Esophagus squamous epithelium (tissue), 5 donors: ENCODE data around the gene ARTN. TPM values are rescaled to one million over a fixed set of nuclear protein-coding genes. Genes with fewer than 3 reads are reported as not detected.
A peak's percentile ranks its signal among the peaks of the same experiment; 100 is the strongest.

Experiments
- DNase-seq: peaks from one replicate; lab custom pipeline; 2025; lab: John Stamatoyannopoulos, UW
- H3K27ac ChIP-seq, 4 donors: fragments of 200-600 bp; sonication (generic); one replicate each; pipeline ENCODE4 v1.5.1; 2016 to 2019; ENCODE audit warnings: mild to moderate bottlenecking in 1 of 4
- H3K27me3 ChIP-seq, 4 donors: fragments of 200-600 bp; sonication (generic); 1 replicate in 3 of 4; 2 replicates in 1 of 4; pipeline versions ENCODE4 v1.5.1 to v1.6.0; 2017 to 2021; ENCODE audit warnings: antibody characterized with exemption in 1 of 4
- H3K36me3 ChIP-seq, 3 donors: fragments of 200-600 bp; sonication (generic); one replicate each; pipeline ENCODE4 v1.5.1; 2016 to 2019
- H3K4me1 ChIP-seq, 3 donors: fragments of 200-600 bp; sonication (generic); one replicate each; pipeline ENCODE4 v1.5.1; 2017 to 2019
- H3K4me3 ChIP-seq, 4 donors: fragments of 200-600 bp; sonication (generic); 1 replicate in 3 of 4; 2 replicates in 1 of 4; pipeline ENCODE4 v1.5.1; 2016 to 2019; ENCODE audit warnings: mild to moderate bottlenecking in 2 of 4, moderate library complexity in 1 of 4
- H3K9me3 ChIP-seq, 3 donors: fragments of 200-600 bp; sonication (generic); one replicate each; pipeline ENCODE4 v1.5.1; 2016 to 2019
- CTCF ChIP-seq, 6 experiments: fragments of 450-650 bp in 4 of 6; fragments of 200-600 bp in 2 of 6; sonication (generic) in 2 of 6; IDR thresholded peaks; one replicate each; pipeline ENCODE4 v1.5.1; 2016 to 2019; ENCODE audit warnings: antibody characterized with exemption in 6 of 6, mild to moderate bottlenecking in 4 of 6, moderate library complexity in 4 of 6
- POLR2A ChIP-seq, 4 donors: fragments of 450-650 bp; IDR thresholded peaks; one replicate each; pipeline ENCODE4 v1.6.1; 2017; ENCODE audit warnings: antibody characterized with exemption in 4 of 4, mild to moderate bottlenecking in 4 of 4, moderate library complexity in 3 of 4
- WGBS, 2 donors: methylation state at CpG; one replicate each; pipeline ENCODE4 v1.1.5; 2018; 5-methylcytosine and 5-hydroxymethylcytosine counted together
- intact Hi-C: fragments of 100-400 bp; cut with DNase I; formaldehyde crosslinking; loops from one replicate; pipeline ENCODE4 v1.15.0; 2022
- total RNA-seq, 4 donors: library from RNA; depleted of rRNA; stranded (reverse); fragments of >200 nt; gene quantifications; one replicate each; pipeline ENCODE4 v1.1.0, GENCODE V29; 2016
- donor health status: DM: yes; HTN: yes; CAD: no.

The ARTN gene
- total RNA-seq, 4 donors from 2014 or later: 0.68 to 12.9 (median 4.0) TPM

- no peak overlapping the region for H3K4me3 ChIP-seq
- H3K36me3 ChIP-seq: peaks cover 0 to 3% (median 0%) of the 10 kb centered on the region in 3 donors
- peaks cover 13 to 39% (median 16%) of the 10 kb centered on the region in 3 donors for H3K4me1 ChIP-seq
- WGBS, 2 donors: 88 to 89% methylated on average over 2 to 3 of the region's 3 CpGs
- intact Hi-C loops: loop anchor here (10.0 kb wide), 1 partner anchor 92 kb away; the partner anchor contains the start of gene SLC6A9
- TF ChIP-seq POLR2A (IDR thresholded peaks at IDR 0.05) (no peak), CTCF (IDR thresholded peaks at IDR 0.05) (no peak)
- H3K27me3 ChIP-seq: no peaks in the 10 kb centered on the region
- H3K27ac ChIP-seq: no peak overlapping the region
- no peaks in the 10 kb centered on the region for H3K9me3 ChIP-seq
- DNase-seq: no peak
Measured at GRCh38 chr1:43942411-43942810, 8.8 kb downstream of the ARTN start.

GRCh38 chr1:43944860-43945259, 11.3 kb downstream of the ARTN start:
- intact Hi-C loops: loop anchor here (10.0 kb wide), 1 partner anchor 90 kb away; the partner anchor contains the start of gene SLC6A9

GRCh38 chr1:43945674-43946235, 12.2 kb downstream of the ARTN start:
- TF ChIP-seq CTCF (IDR thresholded peaks at IDR 0.05): no peak
- no peak for TF ChIP-seq POLR2A (IDR thresholded peaks at IDR 0.05)
- Histone ChIP-seq H3K36me3 (peaks cover 0 to 17% (median 4%) of the 10 kb centered on the region in 3 donors), H3K27me3 (no peaks in the 10 kb centered on the region), H3K4me1 (peaks cover 27 to 46% (median 30%) of the 10 kb centered on the region in 3 donors), H3K27ac (peak overlapping the region; percentile 95 to 98 (median 98)), H3K4me3 (peak overlapping the region; percentile 69 to 89 (median 79)), H3K9me3 (no peaks in the 10 kb centered on the region)
- intact Hi-C loops: loop anchor here (10.0 kb wide), 1 partner anchor 89 kb away; the partner anchor contains the start of gene SLC6A9
- no peak for DNase-seq
- 0 to 3% methylated on average over 3 of the region's 3 CpGs for WGBS, 2 donors

More at GRCh38 chr1:43944860-43945259, 11.3 kb downstream of the ARTN start:
- no peak for TF ChIP-seq POLR2A (IDR thresholded peaks at IDR 0.05)
- TF ChIP-seq CTCF (IDR thresholded peaks at IDR 0.05): no peak
- DNase-seq: no peak
- no peaks in the 10 kb centered on the region for H3K27me3 ChIP-seq
- WGBS, 2 donors: 85 to 100% methylated on average over 1 of the region's 1 CpG
- H3K4me3 ChIP-seq: no peak overlapping the region
- peaks cover 0 to 8% (median 0%) of the 10 kb centered on the region in 3 donors for H3K36me3 ChIP-seq
- H3K27ac ChIP-seq: no peak overlapping the region
- peaks cover 27 to 46% (median 30%) of the 10 kb centered on the region in 3 donors for H3K4me1 ChIP-seq
- H3K9me3 ChIP-seq: no peaks in the 10 kb centered on the region

- H3K27me3 ChIP-seq: no peaks in the 10 kb centered on the region
- WGBS, 2 donors: 0 to 1% methylated on average over 6 to 7 of the region's 74 CpGs
Measured at GRCh38 chr1:43946236-43947060, 12.8 kb downstream of the ARTN start, which contains the start of gene IPO13. IPO13 (plus strand) TSS chr1:43946950; CDS start chr1:43947601, 651 bp downstream.

More at GRCh38 chr1:43946236-43947060, 12.8 kb downstream of the ARTN start, which contains the start of gene IPO13:
- H3K36me3 ChIP-seq: peaks cover 0 to 19% (median 6%) of the 10 kb centered on the region in 3 donors
- peaks cover 27 to 46% (median 30%) of the 10 kb centered on the region in 3 donors for H3K4me1 ChIP-seq
- peak within 1 kb of the TSS; percentile 95 to 98 (median 98) for H3K27ac ChIP-seq
- H3K4me3 ChIP-seq: peak within 1 kb of the TSS; percentile 69 to 89 (median 79)
- DNase-seq: peak; percentile 67
- H3K9me3 ChIP-seq: no peaks in the 10 kb centered on the region
- peak; percentile 69 to 94 (median 84) for TF ChIP-seq CTCF (IDR thresholded peaks at IDR 0.05)
- TF ChIP-seq POLR2A (IDR thresholded peaks at IDR 0.05): peak in 2 of 4 donors; percentile 66 to 79
- intact Hi-C loops: loop anchor here (10.0 kb wide), 1 partner anchor 88 kb away; the partner anchor contains the start of gene SLC6A9
